Globus pallidus (tissue), 1 donor: ENCODE measurements around the gene LRRC32.
"Not testable (repeated sequence)": the region's sequence is repeated elsewhere in the genome, so short reads cannot be mapped to it uniquely, and the experiment has no call there.

Experiments used
- DNase-seq: peaks from one replicate; pipeline ENCODE4 v3.0.0-alpha.2; 2015; ENCODE audit warnings: low spot score

The LRRC32 gene

GRCh38 chr11:76648061-76648460, 22.5 kb downstream of the LRRC32 start:
- DNase-seq: no peak

- DNase-seq: no peak
Measured at GRCh38 chr11:76646882-76647534, 23.5 kb downstream of the LRRC32 start.

- DNase-seq: no peak
Measured at GRCh38 chr11:76644591-76644990, 26.0 kb downstream of the LRRC32 start.

- DNase-seq: not testable (repeated sequence)
Measured at GRCh38 chr11:76643711-76644110, 26.8 kb downstream of the LRRC32 start.

DNA sequence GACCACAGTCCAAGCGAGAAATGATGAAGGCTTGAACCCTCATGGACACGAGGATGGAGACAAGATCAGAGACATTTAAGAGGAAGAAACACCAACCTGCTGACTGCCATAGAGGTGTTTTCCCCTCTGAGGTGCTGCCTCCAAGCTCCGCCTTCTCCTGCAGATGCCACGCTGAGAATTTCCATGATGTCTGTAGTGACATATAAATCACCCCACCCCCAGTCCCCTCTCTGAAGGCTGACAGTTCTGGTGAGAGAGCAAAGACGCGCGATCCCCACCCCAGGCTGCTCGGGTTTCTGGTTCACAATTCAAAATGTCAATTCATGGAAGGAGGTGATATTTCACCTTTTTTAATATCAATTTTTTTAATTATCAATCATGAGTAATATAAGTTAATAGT, 28.2 kb downstream of the LRRC32 start:
- DNase-seq: no peak

DNA sequence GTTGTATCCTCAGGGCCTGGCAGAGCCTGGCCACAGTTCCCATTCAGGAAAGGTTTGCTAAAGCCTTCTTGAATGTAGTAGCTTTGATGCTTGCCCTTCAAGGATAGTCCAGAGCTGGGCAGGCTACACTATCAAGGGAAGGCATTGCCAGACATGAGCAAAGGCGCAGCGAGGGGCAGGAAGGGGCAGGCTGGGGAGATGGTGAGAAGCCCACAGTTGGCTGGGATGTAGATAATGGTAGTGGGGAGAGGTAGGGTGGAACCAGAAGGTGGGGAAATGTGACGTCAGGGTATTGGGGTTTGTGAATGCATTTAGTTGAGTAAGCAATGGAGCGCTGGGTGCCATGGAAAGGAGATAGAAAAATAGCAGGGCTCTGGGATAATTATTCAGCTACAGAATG, 28.6 kb downstream of the LRRC32 start:
- DNase-seq: no peak

GRCh38 chr11:76640501-76640900, 30.0 kb downstream of the LRRC32 start:
- DNase-seq: no peak

- no peak for DNase-seq
Measured at GRCh38 chr11:76639621-76640020, 30.9 kb downstream of the LRRC32 start.

DNA sequence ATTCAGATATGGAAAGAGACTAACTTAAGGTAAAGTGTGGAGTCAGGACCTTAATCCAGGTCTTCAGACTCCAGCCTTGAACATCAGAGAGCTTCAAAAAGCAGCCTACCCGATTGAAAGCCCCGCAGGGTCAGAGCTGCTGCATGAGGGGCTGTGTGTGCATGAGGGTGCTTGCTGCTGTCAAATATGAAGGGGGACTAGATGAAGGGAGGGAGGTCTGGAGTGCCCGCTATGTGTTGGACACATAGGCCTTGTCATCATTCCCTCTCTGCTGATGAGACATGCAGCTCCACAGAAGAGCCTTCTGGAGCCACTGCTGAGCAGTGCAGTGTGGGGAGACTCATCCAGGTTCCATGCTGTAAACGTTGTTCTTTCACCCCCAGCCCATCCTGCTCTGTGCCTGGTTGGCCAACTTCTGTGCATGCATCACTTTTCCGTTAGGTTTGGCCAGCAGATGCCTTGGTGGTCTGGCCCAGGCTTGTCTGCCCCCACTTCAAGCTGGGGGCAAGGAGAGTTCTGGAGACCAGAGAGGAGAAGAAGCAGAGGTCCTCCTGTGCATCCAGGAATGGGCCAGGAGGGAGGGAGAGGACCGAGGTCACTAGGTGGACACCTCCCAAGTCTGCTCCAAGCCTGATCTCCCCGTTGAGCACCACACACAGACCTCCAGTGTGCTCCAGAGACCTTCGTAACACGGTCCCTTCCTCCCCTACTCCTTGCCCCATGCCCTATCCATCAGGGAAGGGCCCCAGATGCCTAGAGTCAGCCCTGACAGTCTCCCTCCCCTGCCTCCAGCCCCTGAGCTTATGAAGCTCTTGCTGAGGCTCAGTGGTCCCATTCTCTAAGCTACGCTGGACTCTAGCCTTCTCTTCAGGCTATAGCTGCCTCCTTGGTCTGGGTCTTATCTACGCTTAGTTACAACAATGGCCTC, 32.0 kb downstream of the LRRC32 start:
- no peak for DNase-seq

DNA sequence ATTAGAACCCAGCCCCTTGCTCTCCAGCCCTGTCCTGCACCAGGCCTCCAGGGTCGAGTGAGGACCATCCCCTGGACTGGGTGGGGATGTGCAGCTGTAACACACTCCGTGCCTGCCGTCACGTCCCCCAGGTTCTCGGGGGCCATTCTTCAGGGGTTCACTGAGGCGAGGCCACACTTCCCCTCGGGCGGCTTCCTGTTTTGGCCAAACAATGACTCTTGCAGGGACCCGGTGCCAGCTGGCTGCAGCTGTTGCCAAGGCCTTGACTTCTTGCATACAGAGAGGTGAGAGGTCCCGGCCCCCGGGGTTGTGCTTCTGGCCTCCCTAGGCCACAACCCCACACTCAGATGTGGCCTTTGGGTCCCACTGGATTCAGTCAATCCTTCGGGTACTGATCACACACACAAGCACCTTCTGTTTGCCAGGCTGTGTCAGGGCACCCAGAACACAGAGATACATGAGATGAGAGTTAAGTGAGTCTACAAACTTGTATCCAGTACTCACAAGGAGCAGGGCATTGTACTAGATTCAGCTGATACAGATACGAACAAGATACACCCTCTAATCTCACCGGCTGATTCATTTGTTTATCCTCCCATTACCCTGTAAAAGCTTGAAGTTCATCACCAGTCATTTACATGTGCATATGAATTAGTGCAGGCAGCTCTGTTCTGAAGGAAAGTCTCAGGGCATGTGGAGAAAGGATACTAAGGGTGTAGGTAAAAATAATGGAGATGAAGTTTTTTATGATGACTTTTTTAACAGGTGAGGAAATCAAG, 32.9 kb downstream of the LRRC32 start:
- no peak for DNase-seq

- DNase-seq: no peak
Measured at GRCh38 chr11:76636826-76637460, 33.6 kb downstream of the LRRC32 start.

- DNase-seq: no peak
Measured at GRCh38 chr11:76635991-76636738, 34.4 kb downstream of the LRRC32 start.

GRCh38 chr11:76634886-76635285, 35.7 kb downstream of the LRRC32 start:
- no peak for DNase-seq

DNA sequence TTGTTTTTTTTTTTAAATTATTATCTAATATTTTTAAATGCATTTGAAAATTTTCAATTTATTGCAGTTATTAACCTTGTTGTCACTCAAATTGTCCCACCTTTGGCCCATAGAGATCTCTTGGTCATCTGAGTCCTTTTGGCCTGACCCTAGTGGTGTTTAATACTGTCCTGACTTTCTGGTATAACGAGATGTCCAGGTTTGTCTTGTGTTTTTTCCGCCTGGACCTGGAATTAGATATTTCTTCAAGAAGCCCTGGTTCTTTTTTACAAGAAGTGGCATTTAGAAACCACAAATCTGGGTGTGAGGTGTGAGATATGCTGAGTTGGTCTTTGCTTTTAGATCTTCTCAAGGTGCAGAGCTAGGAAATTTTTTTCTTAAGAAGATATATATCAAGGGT, 38.1 kb downstream of the LRRC32 start:
- no peak for DNase-seq

- no peak for DNase-seq
Measured at GRCh38 chr11:76631566-76632308, 38.8 kb downstream of the LRRC32 start.

GRCh38 chr11:76630600-76631281, 39.8 kb downstream of the LRRC32 start:
- no peak for DNase-seq

GRCh38 chr11:76629853-76630599, 40.5 kb downstream of the LRRC32 start:
- peak; percentile 19 for DNase-seq

GRCh38 chr11:76629116-76629852, 41.3 kb downstream of the LRRC32 start:
- DNase-seq: peak; percentile 18
